BLaER1 treated with 17β-estradiol and CSF1 and Interleukin-3, amounts not matched to agents 10 nM and 100 nM (cell line): ENCODE measurements around the gene LRRC3.

ENCODE experiments used
- H3K27ac ChIP-seq, 11 experiments: shearing (Covaris generic); formaldehyde crosslinking; 2 replicates each; pipeline ENCODE4 v1.8.1; 2022
- H3K27me3 ChIP-seq, 11 experiments: shearing (Covaris generic); formaldehyde crosslinking; 2 replicates each; pipeline ENCODE4 v1.8.1; 2022
- H3K36me3 ChIP-seq, 11 experiments: shearing (Covaris generic); formaldehyde crosslinking; 2 replicates each; pipeline ENCODE4 v1.8.1; 2022
- H3K4me1 ChIP-seq, 10 experiments: shearing (Covaris generic); formaldehyde crosslinking; 2 replicates each; pipeline ENCODE4 v1.8.1; 2022
- H3K4me2 ChIP-seq, 11 experiments: shearing (Covaris generic); formaldehyde crosslinking; 2 replicates each; pipeline ENCODE4 v1.8.1; 2022
- H3K4me3 ChIP-seq, 10 experiments: shearing (Covaris generic); formaldehyde crosslinking; 2 replicates each; pipeline ENCODE4 v1.8.1; 2022
- H3K9ac ChIP-seq, 11 experiments: shearing (Covaris generic); formaldehyde crosslinking; 2 replicates each; pipeline ENCODE4 v1.8.1; 2022
- H3K9me3 ChIP-seq, 11 experiments: shearing (Covaris generic); formaldehyde crosslinking; replicated peaks in 1 of 11; 2 replicates each; pipeline ENCODE4 v1.8.1; 2022
- H4K20me1 ChIP-seq, 11 experiments: shearing (Covaris generic); formaldehyde crosslinking; 2 replicates each; pipeline ENCODE4 v1.8.1; 2022
- Cebpa-rat ChIP-seq, 11 experiments: shearing (Covaris generic); IDR thresholded peaks; 2 replicates each; pipeline ENCODE4 v1.8.1; 2022

The LRRC3 gene

GRCh38 chr21:44454747-44455523 lies at the start of gene LRRC3:
LRRC3 (plus strand) TSS chr21:44455510; CDS start chr21:44456645, 1,135 bp downstream.
- Histone ChIP-seq H3K4me3 (peak within 1 kb of the TSS; percentile 64 to 76 (median 70)), H4K20me1 (peaks cover 0 to 27% (median 2%) of the 10 kb centered on the region in 11 experiments; a peak in 8 of 22 replicates), H3K4me2 (peak within 1 kb of the TSS; percentile 84 to 98 (median 93)), H3K27me3 (peaks cover 0 to 5% (median 0%) of the 10 kb centered on the region in 11 experiments; a peak in 1 of 22 replicates), H3K9ac (peak within 1 kb of the TSS; percentile 63 to 80 (median 75)), H3K9me3 (peaks cover 19 to 29% (median 25%) of the 10 kb centered on the region in 11 experiments), H3K4me1 (peaks cover 22 to 44% (median 34%) of the 10 kb centered on the region in 10 experiments), H3K27ac (peak within 1 kb of the TSS in 10 of 11 experiments; percentile 44 to 62 (median 59); a peak in 21 of 22 replicates), H3K36me3 (peaks cover 0 to 11% (median 0%) of the 10 kb centered on the region in 11 experiments; a peak in 3 of 22 replicates)
- no peak for TF ChIP-seq Cebpa-rat (IDR thresholded peaks at IDR 0.05)

DNA sequence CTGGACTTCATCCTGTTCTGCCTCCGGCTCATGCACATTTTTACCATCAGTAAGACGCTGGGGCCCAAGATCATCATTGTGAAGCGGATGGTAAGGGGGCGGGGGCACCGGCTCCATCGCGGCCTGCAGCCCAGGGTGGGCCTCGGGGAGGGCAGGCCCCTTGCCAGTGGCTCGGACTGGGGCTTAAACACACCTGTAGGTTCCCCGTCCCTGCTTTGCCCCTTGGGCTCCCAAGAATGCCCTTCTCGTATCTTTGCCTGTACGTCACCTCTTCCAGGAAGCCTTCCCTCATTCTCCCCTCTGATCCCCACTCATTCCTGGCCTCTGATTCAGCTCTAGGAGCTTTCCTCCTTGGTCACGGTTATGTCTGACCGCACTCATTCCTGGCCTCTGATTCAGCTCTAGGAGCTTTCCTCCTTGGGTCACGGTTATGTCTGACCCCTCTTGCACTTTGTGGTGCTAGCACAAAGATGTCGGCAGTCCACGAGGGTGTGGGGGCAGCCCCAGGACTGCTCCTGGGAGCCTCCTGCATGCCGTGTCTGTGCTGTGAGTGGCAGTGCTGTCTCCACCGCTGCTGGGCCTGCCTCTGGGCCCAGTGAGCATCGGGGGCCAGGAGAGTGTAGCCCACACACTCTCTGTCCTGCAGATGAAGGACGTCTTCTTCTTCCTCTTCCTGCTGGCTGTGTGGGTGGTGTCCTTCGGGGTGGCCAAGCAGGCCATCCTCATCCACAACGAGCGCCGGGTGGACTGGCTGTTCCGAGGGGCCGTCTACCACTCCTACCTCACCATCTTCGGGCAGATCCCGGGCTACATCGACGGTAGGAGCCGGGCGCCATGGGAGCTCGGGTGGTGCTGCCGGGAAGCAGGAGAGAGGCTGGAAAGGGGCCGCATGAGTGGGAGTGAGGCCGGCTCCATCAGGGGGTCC lies 49.1 kb upstream of the LRRC3 start:
- Histone ChIP-seq H3K36me3 (peaks cover 87 to 99% (median 94%) of the 10 kb centered on the region in 11 experiments), H3K27ac (no peak overlapping the region), H3K4me2 (no peak overlapping the region), H3K9ac (no peak overlapping the region), H3K4me1 (peaks cover 0 to 16% (median 4%) of the 10 kb centered on the region in 10 experiments; a peak in 9 of 20 replicates), H3K27me3 (no peaks in the 10 kb centered on the region; a peak in 1 of 22 replicates), H3K9me3 (peaks cover 49 to 85% (median 64%) of the 10 kb centered on the region in 11 experiments), H3K4me3 (peak overlapping the region in 2 of 10 experiments; percentile 11 to 27; a peak in 3 of 20 replicates), H4K20me1 (peaks cover 0 to 45% (median 21%) of the 10 kb centered on the region in 11 experiments; a peak in 14 of 22 replicates)
- no peak for TF ChIP-seq Cebpa-rat (IDR thresholded peaks at IDR 0.05)

GRCh38 chr21:44406953-44407352 lies 48.4 kb upstream of the LRRC3 start:
- H3K9me3 ChIP-seq = peaks cover 56 to 89% (median 72%) of the 10 kb centered on the region in 11 experiments
- H3K4me3 ChIP-seq = peak overlapping the region in 5 of 10 experiments; percentile 8 to 28 (median 24); a peak in 3 of 20 replicates
- no peak overlapping the region for H3K9ac ChIP-seq
- no peaks in the 10 kb centered on the region; a peak in 1 of 22 replicates for H3K27me3 ChIP-seq
- no peak for TF ChIP-seq Cebpa-rat (IDR thresholded peaks at IDR 0.05)
- peaks cover 87 to 99% (median 94%) of the 10 kb centered on the region in 11 experiments for H3K36me3 ChIP-seq
- H4K20me1 ChIP-seq = peaks cover 0 to 43% (median 17%) of the 10 kb centered on the region in 11 experiments; a peak in 13 of 22 replicates
- no peak overlapping the region for H3K4me2 ChIP-seq
- peaks cover 0 to 9% (median under 1%) of the 10 kb centered on the region in 10 experiments; a peak in 9 of 20 replicates for H3K4me1 ChIP-seq
- H3K27ac ChIP-seq = no peak overlapping the region

- H3K36me3 ChIP-seq = peaks cover 87 to 99% (median 94%) of the 10 kb centered on the region in 11 experiments
- no peak overlapping the region for H3K9ac ChIP-seq
- no peaks in the 10 kb centered on the region; a peak in 1 of 22 replicates for H3K27me3 ChIP-seq
- H3K4me3 ChIP-seq = peak overlapping the region in 6 of 10 experiments; percentile 8 to 40 (median 26); a peak in 5 of 20 replicates
- H3K4me1 ChIP-seq = peaks cover 0 to 4% (median 0%) of the 10 kb centered on the region in 10 experiments; a peak in 4 of 20 replicates
- TF ChIP-seq Cebpa-rat (IDR thresholded peaks at IDR 0.05) = no peak
- no peak overlapping the region for H3K27ac ChIP-seq
- peaks cover 59 to 87% (median 72%) of the 10 kb centered on the region in 11 experiments for H3K9me3 ChIP-seq
- peaks cover 0 to 43% (median 12%) of the 10 kb centered on the region in 11 experiments; a peak in 12 of 22 replicates for H4K20me1 ChIP-seq
- H3K4me2 ChIP-seq = no peak overlapping the region
Measured at GRCh38 chr21:44407493-44407892, 47.8 kb upstream of the LRRC3 start.

- Histone ChIP-seq H3K9me3 (peaks cover 59 to 80% (median 69%) of the 10 kb centered on the region in 11 experiments), H3K4me3 (peak overlapping the region in 5 of 10 experiments; percentile 8 to 40 (median 28); a peak in 5 of 20 replicates), H3K36me3 (peaks cover 87 to 99% (median 94%) of the 10 kb centered on the region in 11 experiments), H3K27me3 (no peaks in the 10 kb centered on the region; a peak in 1 of 22 replicates), H3K9ac (no peak overlapping the region), H3K4me2 (no peak overlapping the region), H4K20me1 (peaks cover 0 to 42% (median 12%) of the 10 kb centered on the region in 11 experiments; a peak in 10 of 22 replicates), H3K4me1 (no peaks in the 10 kb centered on the region), H3K27ac (no peak overlapping the region)
- TF ChIP-seq Cebpa-rat (IDR thresholded peaks at IDR 0.05) = no peak
Measured at GRCh38 chr21:44408226-44408625, 47.1 kb upstream of the LRRC3 start.

- Histone ChIP-seq H3K4me2 (no peak overlapping the region), H4K20me1 (peaks cover 0 to 68% (median 44%) of the 10 kb centered on the region in 11 experiments; a peak in 14 of 22 replicates), H3K27me3 (no peaks in the 10 kb centered on the region), H3K36me3 (peaks cover 92 to 100% (median 95%) of the 10 kb centered on the region in 11 experiments), H3K9me3 (peaks cover 20 to 89% (median 83%) of the 10 kb centered on the region in 11 experiments), H3K4me1 (no peaks in the 10 kb centered on the region), H3K9ac (no peak overlapping the region), H3K4me3 (peak overlapping the region in 1 of 10 experiments; percentile 7; a peak in 1 of 20 replicates), H3K27ac (no peak overlapping the region)
- no peak for TF ChIP-seq Cebpa-rat (IDR thresholded peaks at IDR 0.05)
Measured at GRCh38 chr21:44413566-44414290, 41.6 kb upstream of the LRRC3 start.

DNA sequence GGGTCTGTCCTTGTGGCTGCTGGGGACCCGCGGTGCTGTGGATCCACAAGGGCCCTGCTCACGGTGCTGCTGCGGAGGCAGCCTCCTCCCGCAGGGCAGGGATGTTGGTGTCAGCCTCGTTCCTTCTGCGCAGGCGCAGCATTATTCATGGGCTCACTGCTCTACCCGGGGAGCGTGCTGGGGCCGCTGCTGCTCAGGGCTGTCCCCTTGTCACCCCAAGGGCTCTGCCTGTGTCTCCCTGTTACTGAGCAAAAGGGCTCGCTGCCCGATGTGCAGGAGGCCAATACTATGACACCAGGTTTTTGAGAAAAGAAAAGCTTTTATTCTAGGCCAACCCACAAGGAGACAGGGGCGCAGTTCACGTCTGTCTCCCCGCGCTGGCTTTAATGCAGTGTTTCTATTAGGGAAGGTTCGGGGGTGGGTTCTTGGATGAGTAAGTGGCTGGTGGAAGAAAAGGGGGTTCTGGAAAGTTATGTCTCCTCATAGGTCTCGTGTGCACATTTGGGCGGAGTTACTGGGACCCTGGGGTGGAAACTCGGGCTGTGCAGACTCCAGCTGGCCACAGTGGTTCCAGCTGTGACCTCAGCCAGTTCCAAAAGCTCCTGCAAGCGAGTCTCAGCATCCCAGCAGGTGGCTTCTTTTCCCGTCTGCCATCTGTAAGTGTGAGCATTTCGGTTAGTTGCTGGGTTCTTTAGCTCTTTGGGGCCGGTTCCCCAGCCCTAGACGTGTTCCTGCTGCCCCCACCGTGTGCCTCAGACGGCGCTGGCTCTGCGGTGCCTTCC lies 40.8 kb upstream of the LRRC3 start:
- H3K36me3 ChIP-seq = peaks cover 92 to 100% (median 95%) of the 10 kb centered on the region in 11 experiments
- TF ChIP-seq Cebpa-rat (IDR thresholded peaks at IDR 0.05) = no peak
- H3K4me1 ChIP-seq = 0 out of 20 replicates have a peak, but pooled peaks cover 0 to under 1% (median 0%) of the 10 kb centered on the region in 10 experiments
- H3K27me3 ChIP-seq = no peaks in the 10 kb centered on the region
- H3K9me3 ChIP-seq = peaks cover 13 to 89% (median 83%) of the 10 kb centered on the region in 11 experiments
- no peak overlapping the region for H3K4me2 ChIP-seq
- no peak overlapping the region for H3K9ac ChIP-seq
- peaks cover 0 to 75% (median 51%) of the 10 kb centered on the region in 11 experiments; a peak in 17 of 22 replicates for H4K20me1 ChIP-seq
- peak overlapping the region in 1 of 10 experiments; percentile 7; a peak in 1 of 20 replicates for H3K4me3 ChIP-seq
- no peak overlapping the region for H3K27ac ChIP-seq
